ENCODE measurements around the gene ANGPT4.

- TF ChIP-seq CTCF (IDR thresholded peaks at IDR 0.05) (no peak), POLR2A (IDR thresholded peaks at IDR 0.05) (no peak)
These were observed 10.7 kb downstream of the ANGPT4 start for GRCh38 chr20:905396-905961.

Data from body of pancreas (tissue), 4 donors.